ENCODE data around the gene COL6A1. TPM values are rescaled to one million over a fixed set of nuclear protein-coding genes. Genes with fewer than 3 reads are reported as not detected.
"Not testable (repeated sequence)": the region's sequence is repeated elsewhere in the genome, so short reads cannot be mapped to it uniquely, and the experiment has no call there.

The COL6A1 gene
- polyA plus RNA-seq, 3 donors = 246 to 333 (median 311) TPM

- no peak for DNase-seq
These were observed 38.6 kb upstream of the COL6A1 start for GRCh38 chr21:45942755-45943629.

- no peak for DNase-seq
These were observed 37.7 kb upstream of the COL6A1 start for GRCh38 chr21:45943630-45944540.

- DNase-seq = no peak
These were observed 37.0 kb upstream of the COL6A1 start for GRCh38 chr21:45944601-45945000.

- DNase-seq = no peak
These were observed 36.3 kb upstream of the COL6A1 start for GRCh38 chr21:45945066-45945867.

- no peak for DNase-seq
These were observed 35.7 kb upstream of the COL6A1 start for GRCh38 chr21:45945868-45946210.

- no peak for DNase-seq
These were observed 34.3 kb upstream of the COL6A1 start for GRCh38 chr21:45947296-45947695.

GRCh38 chr21:45947716-45948255, 33.8 kb upstream of the COL6A1 start:
- DNase-seq = no peak

GRCh38 chr21:45948576-45949141, 32.9 kb upstream of the COL6A1 start:
- no peak for DNase-seq

GRCh38 chr21:45949928-45950739, 31.4 kb upstream of the COL6A1 start:
- no peak for DNase-seq

GRCh38 chr21:45950740-45951515, 30.6 kb upstream of the COL6A1 start:
- DNase-seq = no peak

- no peak for DNase-seq
These were observed 29.9 kb upstream of the COL6A1 start for GRCh38 chr21:45951676-45952075.

- DNase-seq = not testable (repeated sequence)
These were observed 29.0 kb upstream of the COL6A1 start for GRCh38 chr21:45952527-45952926.

- DNase-seq = no peak
These were observed 28.6 kb upstream of the COL6A1 start for GRCh38 chr21:45952974-45953373.

GRCh38 chr21:45954261-45954660, 27.3 kb upstream of the COL6A1 start:
- DNase-seq = no peak

- DNase-seq = no peak
These were observed 26.6 kb upstream of the COL6A1 start for GRCh38 chr21:45954921-45955320.

GRCh38 chr21:45957551-45957950, 24.0 kb upstream of the COL6A1 start:
- no peak for DNase-seq

- DNase-seq = no peak
These were observed 23.5 kb upstream of the COL6A1 start for GRCh38 chr21:45957981-45958600.

- DNase-seq = no peak
These were observed 22.4 kb upstream of the COL6A1 start for GRCh38 chr21:45959182-45959581.

- no peak for DNase-seq
These were observed 21.7 kb upstream of the COL6A1 start for GRCh38 chr21:45959779-45960390.

Data from renal pelvis (tissue), 4 donors.